ENCODE results near the gene PLCD3. TPM values are rescaled to one million over a fixed set of nuclear protein-coding genes. Genes with fewer than 3 reads are reported as not detected.

PLCD3 gene
- total RNA-seq, 1 donor from 2014 or later = 6.2 TPM

DNA sequence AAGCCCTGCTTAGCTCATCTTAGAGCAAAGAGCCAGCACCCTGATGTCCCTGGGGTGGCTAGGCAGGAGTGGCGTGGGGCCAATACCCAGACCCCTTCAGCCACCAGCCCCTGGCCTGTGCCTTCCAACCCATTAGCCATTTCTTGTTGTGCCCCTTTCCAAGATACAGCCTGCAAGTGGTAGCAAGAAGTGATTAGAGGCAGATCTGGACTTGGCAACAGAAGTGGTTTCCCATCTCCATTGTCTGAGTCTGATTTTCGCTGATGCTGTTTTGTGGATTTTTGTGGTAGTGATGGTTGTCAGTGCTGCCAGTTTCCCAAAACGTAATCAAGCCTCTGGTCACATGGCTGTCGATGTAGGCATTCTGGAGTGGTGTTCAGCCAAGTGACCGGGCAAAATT lies 25.7 kb downstream of the PLCD3 start:
- Mint-ChIP-seq H3K4me3 (ENCODE audit: unreplicated experiment) (no peak overlapping the region), H3K36me3 (ENCODE audit: unreplicated experiment) (no peaks in the 10 kb centered on the region), H3K9me3 (ENCODE audit: unreplicated experiment) (no peaks in the 10 kb centered on the region), H3K4me1 (ENCODE audit: low read depth, unreplicated experiment) (peaks cover 8% of the 10 kb centered on the region), H3K27ac (ENCODE audit: unreplicated experiment) (no peak overlapping the region), H3K27me3 (ENCODE audit: unreplicated experiment) (peaks cover 3% of the 10 kb centered on the region)
- TF ChIP-seq, protein P1, sequence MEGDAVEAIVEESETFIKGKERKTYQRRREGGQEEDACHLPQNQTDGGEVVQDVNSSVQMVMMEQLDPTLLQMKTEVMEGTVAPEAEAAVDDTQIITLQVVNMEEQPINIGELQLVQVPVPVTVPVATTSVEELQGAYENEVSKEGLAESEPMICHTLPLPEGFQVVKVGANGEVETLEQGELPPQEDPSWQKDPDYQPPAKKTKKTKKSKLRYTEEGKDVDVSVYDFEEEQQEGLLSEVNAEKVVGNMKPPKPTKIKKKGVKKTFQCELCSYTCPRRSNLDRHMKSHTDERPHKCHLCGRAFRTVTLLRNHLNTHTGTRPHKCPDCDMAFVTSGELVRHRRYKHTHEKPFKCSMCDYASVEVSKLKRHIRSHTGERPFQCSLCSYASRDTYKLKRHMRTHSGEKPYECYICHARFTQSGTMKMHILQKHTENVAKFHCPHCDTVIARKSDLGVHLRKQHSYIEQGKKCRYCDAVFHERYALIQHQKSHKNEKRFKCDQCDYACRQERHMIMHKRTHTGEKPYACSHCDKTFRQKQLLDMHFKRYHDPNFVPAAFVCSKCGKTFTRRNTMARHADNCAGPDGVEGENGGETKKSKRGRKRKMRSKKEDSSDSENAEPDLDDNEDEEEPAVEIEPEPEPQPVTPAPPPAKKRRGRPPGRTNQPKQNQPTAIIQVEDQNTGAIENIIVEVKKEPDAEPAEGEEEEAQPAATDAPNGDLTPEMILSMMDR (IDR thresholded peaks at IDR 0.05; ENCODE audit: partially characterized antibody, unreplicated experiment) = no peak
- no peak for DNase-seq

DNA sequence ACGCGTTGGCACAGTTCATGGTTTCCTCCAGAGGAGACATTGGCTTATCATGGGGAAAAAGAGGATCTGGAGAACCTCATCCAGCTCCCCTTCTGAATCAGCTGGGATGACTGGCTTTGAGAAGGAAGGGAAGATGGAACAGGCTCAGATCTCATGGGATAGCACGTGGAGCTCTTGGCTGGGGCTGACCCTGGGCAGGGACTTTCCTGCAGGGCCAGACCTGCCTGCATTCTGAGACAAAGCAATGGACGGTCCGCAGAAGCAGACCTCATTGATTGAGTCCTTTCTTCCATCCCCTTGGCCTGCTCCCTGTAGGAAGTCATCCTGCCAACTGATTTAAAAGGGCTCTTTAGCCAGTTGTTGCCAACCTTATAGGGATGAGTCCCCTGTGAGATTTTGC lies 26.2 kb downstream of the PLCD3 start:
- Mint-ChIP-seq H3K27me3 (ENCODE audit: unreplicated experiment) (peaks cover 3% of the 10 kb centered on the region), H3K36me3 (ENCODE audit: unreplicated experiment) (no peaks in the 10 kb centered on the region)
- TF ChIP-seq, protein P1 (IDR thresholded peaks at IDR 0.05; ENCODE audit: partially characterized antibody, unreplicated experiment) = no peak

GRCh38 chr17:45104907-45105624 lies 27.2 kb downstream of the PLCD3 start:
- TF ChIP-seq, protein P1 (IDR thresholded peaks at IDR 0.05; ENCODE audit: partially characterized antibody, unreplicated experiment) = no peak
- DNase-seq = no peak
- H3K4me3 Mint-ChIP-seq (ENCODE audit: unreplicated experiment) = no peak overlapping the region
- peaks cover 3% of the 10 kb centered on the region for H3K27me3 Mint-ChIP-seq (ENCODE audit: unreplicated experiment)
- H3K4me1 Mint-ChIP-seq (ENCODE audit: low read depth, unreplicated experiment) = peaks cover 8% of the 10 kb centered on the region
- H3K27ac Mint-ChIP-seq (ENCODE audit: unreplicated experiment) = no peak overlapping the region
- no peaks in the 10 kb centered on the region for H3K36me3 Mint-ChIP-seq (ENCODE audit: unreplicated experiment)
- H3K9me3 Mint-ChIP-seq (ENCODE audit: unreplicated experiment) = no peaks in the 10 kb centered on the region

More for the DNA sequence above, 26.2 kb downstream of the PLCD3 start:
- DNase-seq = no peak
- Mint-ChIP-seq H3K9me3 (ENCODE audit: unreplicated experiment) (no peaks in the 10 kb centered on the region), H3K27ac (ENCODE audit: unreplicated experiment) (no peak overlapping the region), H3K4me1 (ENCODE audit: low read depth, unreplicated experiment) (peaks cover 8% of the 10 kb centered on the region), H3K4me3 (ENCODE audit: unreplicated experiment) (no peak overlapping the region)

DNA sequence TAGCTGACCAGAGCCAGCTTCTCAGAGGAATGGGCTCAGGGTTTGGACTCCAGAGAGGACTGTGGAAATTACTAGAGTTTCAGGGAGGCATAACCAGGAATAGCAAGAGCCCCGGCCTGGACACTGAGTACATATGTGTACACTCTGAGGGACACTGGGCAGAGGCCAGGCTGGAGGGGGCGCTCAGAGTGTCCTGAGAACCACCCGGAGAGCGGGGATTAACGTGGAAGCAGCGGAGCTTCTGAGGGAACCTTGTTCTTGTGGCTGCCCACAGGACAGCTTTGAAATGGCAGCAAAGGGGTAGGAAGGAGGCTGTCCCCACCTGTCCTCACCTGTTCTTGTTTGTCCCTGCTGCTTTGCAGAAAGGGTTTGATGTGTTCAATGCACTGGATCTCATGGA lies 27.8 kb downstream of the PLCD3 start:
- Mint-ChIP-seq H3K4me3 (ENCODE audit: unreplicated experiment) (no peak overlapping the region), H3K27me3 (ENCODE audit: unreplicated experiment) (peaks cover 3% of the 10 kb centered on the region), H3K36me3 (ENCODE audit: unreplicated experiment) (no peaks in the 10 kb centered on the region), H3K9me3 (ENCODE audit: unreplicated experiment) (no peaks in the 10 kb centered on the region), H3K4me1 (ENCODE audit: low read depth, unreplicated experiment) (peaks cover 8% of the 10 kb centered on the region), H3K27ac (ENCODE audit: unreplicated experiment) (no peak overlapping the region)
- no peak for DNase-seq
- TF ChIP-seq, protein P1 (IDR thresholded peaks at IDR 0.05; ENCODE audit: partially characterized antibody, unreplicated experiment) = no peak

DNA sequence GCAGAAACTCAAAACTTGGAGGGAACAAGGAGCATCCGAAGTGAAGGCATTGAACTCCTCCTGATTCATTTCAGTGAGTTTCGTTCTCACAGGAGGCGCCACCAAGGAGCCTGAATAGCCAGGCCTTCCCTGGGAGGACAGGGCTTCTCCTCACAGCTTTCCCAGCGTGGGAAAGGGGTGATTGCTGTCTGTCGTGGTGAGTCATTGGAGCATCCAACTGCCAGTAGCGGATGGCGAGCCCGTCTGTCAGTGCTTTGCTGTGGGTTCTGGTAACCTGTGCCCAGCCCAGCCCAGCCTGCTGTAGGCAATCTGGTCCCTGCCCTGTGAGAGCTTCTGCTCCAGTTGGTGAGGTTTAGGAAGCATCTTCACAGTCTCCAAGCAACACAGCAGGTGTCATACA lies 28.3 kb downstream of the PLCD3 start:
- Mint-ChIP-seq H3K4me1 (ENCODE audit: low read depth, unreplicated experiment) (peaks cover 8% of the 10 kb centered on the region), H3K9me3 (ENCODE audit: unreplicated experiment) (no peaks in the 10 kb centered on the region), H3K27ac (ENCODE audit: unreplicated experiment) (no peak overlapping the region), H3K4me3 (ENCODE audit: unreplicated experiment) (no peak overlapping the region), H3K27me3 (ENCODE audit: unreplicated experiment) (peaks cover 3% of the 10 kb centered on the region), H3K36me3 (ENCODE audit: unreplicated experiment) (no peaks in the 10 kb centered on the region)
- DNase-seq = no peak
- TF ChIP-seq, protein P1 (IDR thresholded peaks at IDR 0.05; ENCODE audit: partially characterized antibody, unreplicated experiment) = no peak

Measured in glutamatergic neuron (in vitro differentiated cells).